COR-L47 (cell line): ENCODE measurements around the gene EDA.

ENCODE experiments used
- DNase-seq: peaks from one replicate; lab custom pipeline; 2025; lab: John Stamatoyannopoulos, UW

EDA gene

DNA sequence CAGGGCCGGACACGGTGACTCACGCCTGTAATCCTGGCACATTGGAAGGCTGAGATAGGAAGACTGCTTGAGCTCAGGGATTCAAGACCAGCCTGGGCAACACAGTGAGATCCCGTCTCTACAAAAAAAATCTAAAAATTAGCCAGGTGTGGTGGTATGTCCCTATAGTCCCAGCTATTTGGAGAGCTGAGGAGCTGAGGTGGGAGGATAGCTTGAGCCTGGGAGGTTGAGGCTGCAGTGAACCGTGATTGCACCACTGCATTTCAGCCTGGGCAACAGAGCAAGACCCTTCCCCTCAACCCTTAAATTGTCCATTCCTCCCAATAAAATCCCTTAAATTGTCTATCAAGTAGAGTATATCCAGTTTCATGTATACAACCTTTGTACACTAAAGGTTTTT is 463.4 kb downstream of the EDA start:
- DNase-seq, result no peak

DNA sequence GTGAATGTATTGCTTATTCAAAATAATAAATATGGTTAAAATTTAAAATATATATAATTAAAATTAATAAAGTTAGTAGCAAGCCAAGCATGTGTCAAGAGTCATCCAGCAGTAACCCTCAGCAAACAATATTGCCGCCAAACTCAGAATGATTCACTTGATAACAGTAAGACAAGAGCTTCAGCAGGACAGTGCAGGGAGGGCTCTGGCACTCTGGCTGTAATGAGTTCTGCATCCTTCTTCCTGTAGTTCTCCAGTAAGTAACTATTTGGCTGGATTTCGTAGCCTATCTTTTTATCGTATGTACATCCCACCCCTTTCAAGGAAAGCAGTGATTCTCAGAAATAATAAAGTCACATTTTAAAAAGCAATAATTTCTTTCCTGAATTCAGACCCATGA is 464.0 kb downstream of the EDA start:
- DNase-seq, result no peak

DNA sequence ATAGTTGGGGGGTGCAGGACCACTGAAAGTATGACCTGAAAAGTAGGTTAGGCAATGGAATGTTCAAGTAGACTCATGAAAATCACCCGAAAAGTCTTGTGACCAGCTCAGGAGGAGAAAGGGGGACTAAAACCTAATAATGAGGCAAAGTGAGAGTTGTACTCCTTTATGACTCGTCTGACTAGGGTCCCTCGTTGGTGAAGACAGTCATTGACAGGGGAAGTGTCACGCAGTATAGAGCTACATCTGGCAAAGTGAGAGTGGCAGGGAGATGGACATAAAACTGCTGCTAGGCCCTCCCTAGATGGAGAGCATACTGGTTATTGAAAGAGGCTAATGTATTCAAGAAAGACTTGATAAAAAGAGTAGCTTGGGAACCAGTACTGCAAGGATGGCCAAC is 466.8 kb downstream of the EDA start:
- no peak for DNase-seq

DNA sequence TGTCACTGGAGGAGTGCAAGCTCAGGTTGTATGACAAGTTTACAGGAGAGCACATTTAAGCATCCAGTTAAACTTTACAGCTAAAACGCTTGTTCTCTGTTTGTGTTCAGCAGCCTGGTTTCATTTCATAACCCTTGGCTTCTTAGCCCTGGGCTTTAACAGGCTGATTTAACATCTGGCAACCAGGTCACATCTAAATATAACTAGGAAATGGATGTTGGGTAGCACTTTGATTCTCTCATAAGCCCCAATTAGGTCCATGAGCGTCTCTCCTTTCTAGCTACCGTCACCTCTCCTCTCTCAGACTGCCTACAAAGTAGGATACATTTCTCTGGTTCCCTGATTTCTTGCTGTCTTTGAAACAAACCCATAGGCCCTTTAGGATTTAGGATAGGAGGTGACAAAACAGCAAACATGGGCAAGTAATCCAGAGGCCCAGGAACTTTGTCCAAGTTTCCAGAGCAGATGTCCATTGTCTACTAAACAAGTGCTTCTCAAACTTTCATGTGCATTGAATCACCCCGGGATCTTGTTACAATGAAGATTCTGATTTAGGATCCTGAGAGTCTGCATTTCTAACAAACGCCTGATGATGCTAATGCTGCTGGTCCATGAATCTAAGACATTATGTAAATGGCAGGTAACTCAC is 468.8 kb downstream of the EDA start:
- DNase-seq, result no peak

DNA sequence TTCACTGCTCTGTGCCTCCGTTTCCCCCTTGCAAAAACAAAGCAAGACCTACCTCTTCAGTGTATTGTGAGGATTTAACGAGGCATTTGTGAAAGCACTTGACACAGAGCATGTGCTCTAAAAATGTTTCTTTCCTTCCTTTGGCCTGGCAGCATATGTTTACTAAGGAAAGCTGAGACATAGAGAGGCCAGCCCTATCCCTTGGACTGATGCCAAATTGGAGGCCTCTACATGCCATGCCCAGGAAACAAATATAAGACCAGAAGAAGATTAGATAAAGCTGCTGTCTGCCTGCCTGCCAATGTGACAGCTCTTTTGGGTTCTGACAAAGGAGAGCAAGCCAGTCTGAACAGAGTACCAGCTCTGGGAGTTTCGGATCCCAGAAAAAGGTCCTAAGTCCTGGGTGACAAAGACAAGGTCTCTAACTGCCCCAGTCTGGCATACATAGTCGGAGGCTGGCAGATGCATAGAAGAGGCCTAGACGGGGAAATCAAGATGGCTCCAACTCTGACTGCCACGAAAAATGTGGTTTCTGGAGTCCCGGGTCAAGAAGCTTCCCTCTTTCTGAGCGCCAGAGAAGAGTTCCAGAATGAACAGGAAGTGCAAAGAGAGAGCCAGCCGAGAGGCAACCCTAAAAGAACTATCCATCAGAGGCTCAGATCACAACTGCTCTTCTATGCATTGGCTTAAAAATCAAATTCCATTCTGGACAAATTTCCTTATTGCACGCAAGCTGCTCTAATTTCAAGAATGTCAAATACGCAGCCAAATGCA is 472.1 kb downstream of the EDA start:
- DNase-seq, result no peak

DNA sequence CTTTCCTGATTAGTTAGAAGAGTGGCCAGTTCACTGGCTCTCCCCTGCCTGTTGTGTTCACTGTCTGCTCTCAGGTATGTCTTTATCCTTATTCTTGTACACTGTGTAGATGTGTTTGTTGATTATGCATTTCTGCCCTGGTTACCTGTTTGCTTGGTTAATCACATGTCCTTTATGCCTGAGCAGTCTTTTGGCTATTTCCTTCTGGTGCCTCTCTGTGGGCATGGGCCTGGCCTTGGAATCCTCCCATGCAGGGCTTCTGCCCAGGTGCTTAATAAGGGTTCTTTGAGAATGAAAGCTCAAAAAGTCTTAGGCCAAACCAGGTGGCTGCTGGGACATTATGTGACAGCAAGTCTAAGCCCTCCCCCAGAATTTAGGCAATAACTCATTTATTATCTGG is 472.8 kb downstream of the EDA start:
- DNase-seq, result no peak
